Measurements from ENCODE around the gene MYO5A.

MYO5A gene

GRCh38 chr15:52405856-52406255, 122.8 kb downstream of the MYO5A start:
- FAIRE-seq (no peak), DNase-seq (ENCODE audit: insufficient read length, low spot score) (no peak)
- no peak for TF ChIP-seq CTCF (IDR thresholded peaks at IDR 0.05; ENCODE audit: insufficient read depth, missing control alignments)

DNA sequence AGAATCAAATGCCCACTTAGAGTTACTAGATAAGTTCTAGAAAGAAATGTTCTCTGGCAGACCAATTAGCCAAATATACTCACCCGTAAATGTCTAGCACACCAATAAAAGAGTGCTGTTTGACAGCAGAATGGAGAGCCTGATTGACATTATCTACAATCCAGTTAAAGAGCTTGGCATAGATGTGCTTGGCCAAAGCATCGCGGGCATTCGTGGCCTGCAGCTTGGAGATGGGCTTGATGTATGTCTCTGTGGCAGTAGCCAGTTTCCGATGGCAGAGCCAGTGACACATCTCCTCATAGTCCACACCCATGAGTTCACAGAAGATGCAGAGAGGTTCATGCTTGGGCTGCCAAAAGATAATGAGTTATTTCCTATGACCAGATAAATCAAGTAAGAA, 131.6 kb downstream of the MYO5A start:
- TF ChIP-seq CTCF (IDR thresholded peaks at IDR 0.05; ENCODE audit: insufficient read depth, missing control alignments): no peak
- DNase-seq (ENCODE audit: insufficient read length, low spot score): no peak
- FAIRE-seq: no peak

DNA sequence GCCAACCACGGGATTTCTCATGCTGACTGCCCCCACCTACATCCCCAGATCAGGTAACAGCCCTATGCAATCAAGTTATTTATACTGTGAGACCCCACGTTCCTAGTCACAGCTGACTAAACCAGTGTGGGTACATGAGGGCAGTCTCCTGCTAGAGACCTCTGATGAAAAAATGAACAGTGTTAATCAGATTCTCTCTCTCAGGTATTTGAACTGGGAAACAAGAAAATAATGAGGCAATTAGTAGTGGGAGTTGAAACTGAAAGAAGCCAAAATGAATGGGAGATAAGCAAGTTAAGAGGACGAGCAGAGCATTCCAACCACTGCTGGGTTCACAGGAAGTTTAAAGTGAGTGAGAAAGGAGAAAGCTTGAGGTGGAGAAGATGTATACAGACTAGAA, 134.6 kb downstream of the MYO5A start:
- DNase-seq (ENCODE audit: insufficient read length, low spot score): no peak
- FAIRE-seq: no peak
- TF ChIP-seq CTCF (IDR thresholded peaks at IDR 0.05; ENCODE audit: insufficient read depth, missing control alignments): no peak

- FAIRE-seq (no peak), DNase-seq (ENCODE audit: insufficient read length, low spot score) (no peak)
- no peak for TF ChIP-seq CTCF (IDR thresholded peaks at IDR 0.05; ENCODE audit: insufficient read depth, missing control alignments)
These were observed 136.5 kb downstream of the MYO5A start for GRCh38 chr15:52392008-52392687.

- no peak for DNase-seq (ENCODE audit: insufficient read length, low spot score)
- no peak for TF ChIP-seq CTCF (IDR thresholded peaks at IDR 0.05; ENCODE audit: insufficient read depth, missing control alignments)
- FAIRE-seq: no peak
These were observed 137.6 kb downstream of the MYO5A start for GRCh38 chr15:52391069-52391468.

- no peak for FAIRE-seq
- TF ChIP-seq CTCF (IDR thresholded peaks at IDR 0.05; ENCODE audit: insufficient read depth, missing control alignments): no peak
- no peak for DNase-seq (ENCODE audit: insufficient read length, low spot score)
These were observed 143.0 kb downstream of the MYO5A start for GRCh38 chr15:52385670-52386069.

DNA sequence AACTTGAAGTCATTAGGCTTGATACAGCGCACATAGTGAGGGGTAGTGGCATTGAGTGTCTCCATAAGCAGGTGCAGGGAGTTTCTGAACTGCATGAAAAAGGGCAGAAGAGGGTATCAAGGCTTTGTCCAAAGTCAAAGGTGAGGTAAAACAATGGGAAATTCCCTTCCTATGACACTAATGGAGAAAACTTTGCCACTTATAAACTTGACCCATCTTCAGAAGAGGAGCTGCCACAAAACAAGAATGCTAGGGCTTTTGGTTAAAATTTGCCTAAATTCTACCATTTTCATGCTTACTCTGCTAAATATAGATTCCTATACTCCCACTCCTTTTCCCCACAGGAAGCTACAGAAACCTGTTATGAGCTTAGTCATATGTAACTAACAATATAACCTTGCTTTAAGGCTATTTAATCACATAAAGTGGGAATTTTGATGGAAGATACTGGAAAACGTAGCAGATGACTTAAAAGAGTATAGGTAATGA, 145.5 kb downstream of the MYO5A start:
- no peak for FAIRE-seq
- no peak for TF ChIP-seq CTCF (IDR thresholded peaks at IDR 0.05; ENCODE audit: insufficient read depth, missing control alignments)
- no peak for DNase-seq (ENCODE audit: insufficient read length, low spot score)
